Smooth muscle cell (in vitro differentiated cells): Measurements from ENCODE around the gene MYL5. TPM values are rescaled to one million over a fixed set of nuclear protein-coding genes. Genes with fewer than 3 reads are reported as not detected.

ENCODE experiments used
- DNase-seq: peaks from one replicate; lab custom pipeline; 2025; ENCODE audit not compliant: unreplicated experiment; lab: John Stamatoyannopoulos, UW
- H2AFZ ChIP-seq: fragments of 200-600 bp; sonication (generic); 2 replicates; pipeline ENCODE4 v1.6.0; 2016; ENCODE audit warnings: antibody characterized with exemption, low read depth, mild to moderate bottlenecking
- H3F3A ChIP-seq: fragments of 200-600 bp; sonication (generic); 2 replicates; pipeline ENCODE4 v1.6.0; 2017; ENCODE audit warnings: antibody characterized with exemption, low read depth
- H3K27ac ChIP-seq: fragments of 200-600 bp; sonication (generic); 2 replicates; pipeline ENCODE4 v1.5.1; 2016; ENCODE audit warnings: low read depth, mild to moderate bottlenecking
- H3K27me3 ChIP-seq: fragments of 200-600 bp; sonication (generic); 2 replicates; pipeline ENCODE4 v1.6.1; 2016; ENCODE audit warnings: low read depth, mild to moderate bottlenecking
- H3K36me3 ChIP-seq: fragments of 200-600 bp; sonication (generic); 2 replicates; pipeline ENCODE4 v1.5.1; 2016; ENCODE audit warnings: low read depth
- H3K4me1 ChIP-seq: fragments of 200-600 bp; sonication (generic); 2 replicates; pipeline ENCODE4 v1.5.1; 2016; ENCODE audit warnings: low read depth
- H3K4me2 ChIP-seq: fragments of 200-600 bp; sonication (generic); 2 replicates; pipeline ENCODE4 v1.6.0; 2016; ENCODE audit warnings: mild to moderate bottlenecking
- H3K4me3 ChIP-seq: fragments of 200-600 bp; sonication (generic); 2 replicates; pipeline ENCODE4 v1.5.1; 2016; ENCODE audit warnings: mild to moderate bottlenecking
- H3K79me2 ChIP-seq: fragments of 200-600 bp; sonication (generic); 2 replicates; pipeline ENCODE4 v1.6.0; 2016; ENCODE audit warnings: low read depth, mild to moderate bottlenecking
- H3K9ac ChIP-seq: fragments of 200-600 bp; sonication (generic); 2 replicates; pipeline ENCODE4 v1.6.0; 2016; ENCODE audit warnings: low read depth
- H3K9me3 ChIP-seq: fragments of 200-600 bp; sonication (generic); replicated peaks from 2 replicates; pipeline ENCODE4 v1.5.1; 2016; ENCODE audit warnings: low read depth
- H4K20me1 ChIP-seq: fragments of 200-600 bp; sonication (generic); 2 replicates; pipeline ENCODE4 v1.6.0; 2016; ENCODE audit warnings: low read depth
- CTCF ChIP-seq: fragments of 200-600 bp; sonication (generic); IDR thresholded peaks from 2 replicates; pipeline ENCODE4 v1.5.1; 2017; ENCODE audit warnings: borderline replicate concordance, mild to moderate bottlenecking, antibody characterized with exemption; ENCODE audit not compliant: insufficient read depth, poor library complexity, severe bottlenecking
- WGBS: methylation state at CpG from one replicate; pipeline ENCODE4 v1.1.7; 2016; ENCODE audit warnings: low lambda C conversion rate; 5-methylcytosine and 5-hydroxymethylcytosine counted together
- polyA plus RNA-seq: library from polyadenylated mRNA; unstranded; fragments of >200 nt; fragmentation: Nextera tagmentation; extraction: Ambion mirVana; gene quantifications from 2 replicates; pipeline ENCODE4 v1.2.1, GENCODE V29; 2016
- total RNA-seq: library from RNA; depleted of rRNA; stranded (reverse); fragments of >200 nt; gene quantifications from 2 replicates; pipeline ENCODE4 v1.2.3, GENCODE V29; 2014

The MYL5 gene
- total and polyA plus RNA-seq, 2 experiments from 2014 or later = 6.7 to 6.8 TPM

- no peaks in the 10 kb centered on the region for H3K9me3 ChIP-seq
- H3K4me3 ChIP-seq = no peak overlapping the region
- peaks cover 96% of the 10 kb centered on the region for H4K20me1 ChIP-seq
- TF ChIP-seq CTCF = no peak
- 99% methylated on average over 41 of the region's 41 CpGs for WGBS
- no peaks in the 10 kb centered on the region for H3F3A ChIP-seq
- peak overlapping the region; percentile 28 for H3K27ac ChIP-seq
- no peak overlapping the region for H2AFZ ChIP-seq
- no peaks in the 10 kb centered on the region for H3K27me3 ChIP-seq
- no peak for DNase-seq
- no peaks in the 10 kb centered on the region for H3K36me3 ChIP-seq
- H3K4me1 ChIP-seq = no peaks in the 10 kb centered on the region
- H3K4me2 ChIP-seq = no peak overlapping the region
- no peak overlapping the region for H3K9ac ChIP-seq
- H3K79me2 ChIP-seq = peaks cover 95% of the 10 kb centered on the region
Observed at GRCh38 chr4:725391-726234, 51.3 kb downstream of the MYL5 start.

GRCh38 chr4:726235-726787, 52.0 kb downstream of the MYL5 start:
- Histone ChIP-seq H3F3A (peaks cover 2% of the 10 kb centered on the region), H3K4me2 (no peak overlapping the region), H3K9me3 (no peaks in the 10 kb centered on the region), H2AFZ (no peak overlapping the region), H3K36me3 (no peaks in the 10 kb centered on the region), H3K4me1 (no peaks in the 10 kb centered on the region), H3K9ac (no peak overlapping the region), H3K27ac (peak overlapping the region; percentile 28), H4K20me1 (peaks cover 96% of the 10 kb centered on the region), H3K4me3 (no peak overlapping the region), H3K27me3 (no peaks in the 10 kb centered on the region), H3K79me2 (peaks cover 88% of the 10 kb centered on the region)
- TF ChIP-seq CTCF = no peak
- 75% methylated on average over 16 of the region's 16 CpGs for WGBS
- DNase-seq = no peak

DNA sequence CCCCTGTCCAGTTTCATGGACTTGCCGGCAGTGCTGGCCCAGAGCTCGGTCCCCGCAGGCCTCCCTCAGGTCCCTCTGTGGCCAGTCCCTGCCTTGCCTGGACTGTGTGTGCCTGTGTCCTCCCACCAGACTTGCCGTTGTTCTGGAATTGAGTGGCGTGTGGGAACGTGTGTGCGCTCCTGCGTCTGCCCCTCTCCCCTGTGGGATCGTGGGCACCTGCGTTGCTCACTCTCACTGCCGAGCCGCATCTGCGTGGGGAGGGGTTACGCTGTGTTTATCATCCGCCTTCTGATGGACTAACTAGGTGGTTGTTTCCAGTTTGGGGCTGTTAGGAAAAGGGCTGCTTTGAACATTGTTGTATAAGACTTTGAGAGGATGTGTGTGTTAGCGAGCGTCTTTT, 52.5 kb downstream of the MYL5 start:
- Histone ChIP-seq H3K9me3 (no peaks in the 10 kb centered on the region), H3K4me2 (no peak overlapping the region), H3K27me3 (no peaks in the 10 kb centered on the region), H3K79me2 (peaks cover 83% of the 10 kb centered on the region), H3K36me3 (no peaks in the 10 kb centered on the region), H2AFZ (no peak overlapping the region), H3F3A (peaks cover 3% of the 10 kb centered on the region), H4K20me1 (peaks cover 91% of the 10 kb centered on the region), H3K4me1 (no peaks in the 10 kb centered on the region), H3K27ac (no peak overlapping the region), H3K9ac (no peak overlapping the region), H3K4me3 (no peak overlapping the region)
- no peak for DNase-seq
- 93% methylated on average over 17 of the region's 17 CpGs for WGBS
- TF ChIP-seq CTCF = no peak
